ENCODE results near the gene THSD7B. TPM values are rescaled to one million over a fixed set of nuclear protein-coding genes. Genes with fewer than 3 reads are reported as not detected.
"Not testable (repeated sequence)": the region's sequence is repeated elsewhere in the genome, so short reads cannot be mapped to it uniquely, and the experiment has no call there.

Gene THSD7B
- total RNA-seq, 1 experiment from 2014 or later: not detected

DNA sequence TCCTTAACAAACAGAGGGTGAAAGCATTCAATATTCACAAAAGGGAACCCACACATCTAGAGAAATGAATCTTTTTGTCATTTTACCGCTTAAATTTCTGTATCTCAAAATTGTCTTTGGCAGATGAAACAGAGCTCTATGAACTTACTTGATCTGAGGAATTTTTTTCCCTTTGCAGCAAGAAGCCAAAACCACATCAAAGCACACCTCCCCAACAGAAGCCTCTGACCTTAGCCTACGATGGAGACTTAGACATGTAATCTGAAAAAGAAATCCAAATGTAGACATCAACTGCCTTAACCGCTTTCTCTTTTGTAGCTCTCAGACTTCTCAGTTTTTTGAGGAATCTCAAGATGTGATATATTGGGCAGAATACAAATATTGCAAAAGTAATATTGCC, 911.0 kb downstream of the THSD7B start:
- no peak for DNase-seq (ENCODE audit: low spot score)

DNA sequence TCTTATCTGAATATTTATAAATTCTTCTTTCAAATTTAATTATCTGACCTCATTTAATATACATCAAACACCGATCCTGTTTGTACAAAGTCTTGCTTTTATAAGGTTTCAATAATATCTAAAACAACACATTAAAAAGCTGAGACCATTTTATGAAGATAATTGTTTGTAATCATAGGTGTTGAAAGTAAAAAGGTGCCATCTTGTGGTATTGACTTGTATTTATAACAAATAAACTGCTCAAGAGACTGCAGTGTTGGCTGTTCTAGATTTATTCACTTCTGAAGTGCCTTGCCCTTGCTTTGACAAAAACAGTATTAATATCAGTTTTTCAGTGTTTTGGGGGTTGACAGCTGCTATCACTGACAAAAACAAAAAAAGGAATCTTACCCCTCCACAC, 912.1 kb downstream of the THSD7B start:
- no peak for DNase-seq (ENCODE audit: low spot score)

DNA sequence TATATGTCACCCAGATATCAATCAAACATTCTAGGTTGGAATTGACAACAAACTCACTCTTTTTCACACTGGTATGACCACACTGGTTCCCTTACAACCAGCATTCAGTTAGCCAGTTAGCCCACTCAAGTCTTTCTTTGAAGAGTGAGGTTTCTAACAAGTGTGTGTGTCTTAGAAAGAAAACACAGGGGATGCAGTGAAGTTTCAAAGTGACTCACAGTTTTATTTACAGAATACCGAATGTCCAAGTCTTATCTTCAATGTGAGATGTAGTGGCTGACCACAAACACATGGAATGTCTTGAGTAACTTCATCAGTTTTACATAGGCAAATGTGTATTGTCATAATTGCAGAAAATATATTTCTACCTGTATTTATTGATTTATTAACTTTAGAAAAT, 924.2 kb downstream of the THSD7B start:
- DNase-seq (ENCODE audit: low spot score): peak; percentile 49

DNA sequence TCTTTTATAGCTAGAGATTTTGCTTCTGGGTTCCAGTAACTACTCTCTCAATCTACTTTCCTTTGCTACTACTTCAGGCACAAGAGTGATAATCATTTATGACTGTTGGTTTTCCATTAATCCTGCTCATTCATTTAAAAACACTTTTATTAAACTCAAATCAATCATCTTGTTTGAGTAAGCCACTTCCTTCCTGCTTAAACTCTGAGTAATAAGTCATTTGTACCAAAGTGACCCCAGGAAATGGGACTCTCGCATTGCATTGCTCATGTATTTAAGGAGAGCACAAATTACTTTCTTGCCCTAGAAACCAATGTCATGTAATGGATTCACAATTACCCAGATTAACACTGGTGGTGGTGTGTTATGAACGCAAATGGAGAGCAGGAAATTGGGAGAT, 928.2 kb downstream of the THSD7B start:
- DNase-seq (ENCODE audit: low spot score): peak; percentile 39

DNA sequence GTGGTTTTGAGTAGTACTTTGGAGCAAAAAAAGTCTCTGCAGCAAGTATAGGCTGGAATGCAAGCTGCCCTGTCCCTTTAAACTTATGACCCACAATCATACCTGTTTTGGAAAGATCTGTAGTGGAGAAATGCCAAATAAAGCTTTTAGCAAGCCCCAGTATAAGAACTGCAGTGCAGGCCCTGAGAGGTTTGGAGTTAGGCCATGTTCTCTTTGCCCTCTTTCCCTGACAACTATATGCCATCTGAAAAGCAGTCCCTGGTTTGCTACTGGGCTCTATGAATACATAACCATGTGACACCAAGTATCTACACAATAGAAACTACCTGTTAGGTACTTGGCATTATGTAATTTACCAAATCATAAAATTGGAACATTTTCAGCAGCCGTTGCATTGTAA, 931.6 kb downstream of the THSD7B start:
- DNase-seq (ENCODE audit: low spot score): no peak

DNA sequence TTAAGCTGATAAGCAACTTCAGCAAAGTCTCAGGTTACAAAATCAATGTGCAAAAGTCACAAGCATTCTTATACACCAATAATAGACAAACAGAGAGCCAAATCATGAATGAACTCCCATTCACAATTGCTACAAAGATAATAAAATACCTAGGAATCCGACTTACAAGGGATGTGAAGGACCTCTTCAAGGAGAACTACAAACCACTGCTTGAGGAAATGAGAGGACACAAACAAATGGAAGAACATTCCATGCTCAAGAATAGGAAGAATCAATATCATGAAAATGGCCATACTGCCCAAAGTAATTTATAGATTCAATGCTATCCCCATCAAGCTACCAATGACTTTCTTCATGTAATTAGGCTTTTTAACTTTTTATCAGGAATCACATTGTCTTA, 934.9 kb downstream of the THSD7B start:
- not testable (repeated sequence) for DNase-seq (ENCODE audit: low spot score)

DNA sequence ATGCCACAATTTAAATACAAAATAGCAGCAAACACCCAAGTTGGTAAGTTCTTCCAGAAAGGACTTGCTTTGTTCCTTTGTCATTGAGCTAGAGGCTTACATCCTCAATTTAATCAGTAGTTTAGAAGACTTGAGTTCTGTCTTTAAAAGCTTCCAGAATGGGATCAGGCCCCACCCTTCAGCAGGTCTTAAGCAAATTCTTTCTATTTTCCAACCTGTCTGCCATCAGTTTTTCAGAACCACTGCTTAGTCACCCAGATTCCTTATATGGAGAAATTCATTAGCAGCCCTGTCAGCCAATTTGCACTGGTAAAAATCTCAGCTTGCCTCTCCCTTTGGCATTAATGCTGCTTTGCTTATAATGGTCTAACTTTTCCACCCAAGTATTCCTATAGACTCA, 935.3 kb downstream of the THSD7B start:
- no peak for DNase-seq (ENCODE audit: low spot score)

DNA sequence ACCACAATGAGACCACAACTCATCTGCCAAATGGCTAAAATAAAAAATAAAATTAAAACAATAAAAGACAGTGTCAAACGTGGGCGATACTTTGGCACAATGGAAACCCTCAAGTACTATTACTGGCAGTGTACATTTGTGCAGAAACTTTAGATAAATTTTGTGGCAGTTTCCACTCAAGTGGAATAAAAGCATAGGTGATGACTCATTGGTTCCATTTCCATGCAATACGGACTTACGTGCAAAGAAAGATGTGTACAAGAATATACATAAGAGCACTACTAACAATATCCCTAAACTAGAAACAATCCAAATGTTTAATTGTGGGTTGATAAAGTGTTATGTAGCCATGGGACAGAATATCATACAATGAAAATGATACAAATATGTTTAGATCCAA, 940.0 kb downstream of the THSD7B start:
- no peak for DNase-seq (ENCODE audit: low spot score)

DNA sequence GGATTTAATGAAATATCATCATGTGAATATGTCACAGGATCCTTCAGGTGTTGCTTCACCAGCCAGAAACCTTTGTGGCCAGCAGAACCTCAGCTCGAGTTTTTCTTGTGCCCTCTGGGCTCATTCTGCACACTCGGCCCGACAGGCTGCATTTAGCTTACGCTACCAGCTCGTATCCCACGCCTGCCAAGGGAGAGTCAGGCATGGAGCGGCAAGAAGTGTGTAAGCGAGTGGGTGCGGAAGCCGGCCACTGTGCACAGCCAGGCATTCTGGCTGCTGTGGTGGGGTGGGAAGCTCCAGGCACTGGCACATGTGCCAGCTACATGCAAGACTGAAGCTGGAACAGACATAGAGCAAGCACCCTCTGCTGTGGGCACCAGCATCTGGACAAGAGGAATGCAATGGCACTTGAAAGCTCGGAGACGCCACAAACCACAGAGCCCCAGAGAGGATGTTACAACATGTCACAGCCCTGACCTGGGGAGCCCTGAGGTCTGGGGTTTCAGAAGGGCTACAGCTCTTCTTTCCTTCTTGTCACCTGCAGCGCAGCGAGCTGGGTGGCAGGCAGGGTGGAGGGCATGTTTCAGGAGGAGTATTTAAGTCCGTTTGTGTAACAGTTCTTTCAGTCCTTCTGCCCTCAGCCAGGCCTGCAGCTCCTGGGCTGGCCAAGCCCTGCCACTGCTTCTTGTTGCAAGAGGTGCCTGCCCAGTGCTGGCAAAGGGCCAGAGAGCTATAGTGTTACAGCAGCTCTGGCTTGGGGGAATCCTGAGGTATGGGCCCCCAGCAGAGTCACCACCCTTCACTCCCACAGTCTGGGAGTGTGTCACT, 941.7 kb downstream of the THSD7B start:
- DNase-seq (ENCODE audit: low spot score): no peak

DNA sequence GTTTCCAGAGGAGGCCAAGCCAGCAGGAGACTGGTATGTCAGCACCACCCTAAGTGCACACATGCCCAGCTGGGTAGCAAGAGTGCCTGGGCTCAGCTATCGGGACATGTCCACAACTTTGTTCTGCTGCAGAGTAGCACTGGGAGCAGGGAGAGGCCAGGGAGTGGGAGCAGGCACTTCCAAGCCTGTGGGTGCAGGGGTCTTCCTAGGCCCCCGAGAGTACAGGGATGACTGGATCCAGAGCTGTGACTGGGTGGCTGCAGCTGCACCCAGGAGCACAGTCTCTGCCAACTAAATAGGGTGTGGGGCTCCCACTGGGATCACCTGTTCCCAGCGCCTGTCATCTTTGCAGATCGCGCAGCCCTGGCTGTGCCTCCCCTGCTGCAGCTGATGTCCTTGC, 943.0 kb downstream of the THSD7B start:
- no peak for DNase-seq (ENCODE audit: low spot score)

DNA sequence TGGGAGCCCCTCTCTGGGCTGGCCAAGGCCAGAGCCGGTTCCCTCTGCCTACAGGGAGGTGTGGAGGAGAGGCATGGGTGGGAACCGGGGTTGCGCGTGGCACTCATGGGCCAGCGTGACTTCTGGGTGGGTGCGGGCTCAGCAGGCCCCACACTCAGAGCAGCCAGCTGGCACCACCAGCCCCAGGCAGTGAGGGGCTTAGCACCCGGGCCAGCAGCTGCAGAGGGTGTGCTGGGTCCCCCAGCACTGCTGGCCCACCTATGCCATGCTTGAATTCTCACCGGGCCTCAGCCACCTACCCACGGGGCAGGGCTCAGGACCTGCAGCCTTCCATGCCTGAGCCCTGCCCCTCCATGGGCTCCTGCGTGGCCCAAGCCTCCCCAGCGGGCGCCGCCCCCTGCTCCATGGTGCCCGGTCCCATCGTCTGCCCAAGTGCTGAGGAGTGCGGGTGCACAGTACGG, 950.4 kb downstream of the THSD7B start:
- no peak for DNase-seq (ENCODE audit: low spot score)

DNA sequence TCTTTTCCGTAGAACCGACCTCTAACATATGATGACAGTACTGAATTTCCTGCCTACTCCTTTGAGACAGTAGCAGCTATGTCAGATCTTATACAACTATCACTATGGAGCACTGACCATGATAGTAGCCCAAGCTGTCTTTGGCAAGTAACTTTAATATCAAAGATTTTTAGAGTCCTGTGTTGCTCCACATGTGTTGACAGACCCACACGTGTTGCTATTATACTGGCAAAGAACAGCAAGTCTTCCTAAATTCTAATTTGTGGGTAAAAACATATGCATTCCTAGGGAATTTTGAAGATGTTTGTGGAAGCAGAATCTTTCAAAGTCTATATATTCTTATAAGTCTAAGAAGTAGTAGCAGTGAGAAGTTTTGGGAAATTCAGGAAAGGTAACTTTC, 953.4 kb downstream of the THSD7B start:
- no peak for DNase-seq (ENCODE audit: low spot score)

DNA sequence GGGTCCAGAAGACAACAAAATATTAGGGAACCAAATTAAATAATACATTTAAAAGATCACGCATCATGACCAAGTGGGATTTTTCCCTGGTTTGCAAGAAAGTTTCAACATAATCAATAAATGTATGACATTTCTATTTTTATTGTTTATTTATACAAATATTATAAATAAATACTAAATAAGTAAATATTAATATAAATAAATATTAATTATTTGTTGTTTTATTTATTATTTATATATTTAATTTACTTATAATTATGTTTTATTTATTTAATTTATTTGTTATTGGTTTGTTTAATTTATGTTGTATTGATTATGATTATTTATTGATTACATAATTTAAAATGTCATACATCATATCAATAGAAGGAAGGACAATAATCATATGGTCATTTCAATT, 956.4 kb downstream of the THSD7B start:
- no peak for DNase-seq (ENCODE audit: low spot score)

DNA sequence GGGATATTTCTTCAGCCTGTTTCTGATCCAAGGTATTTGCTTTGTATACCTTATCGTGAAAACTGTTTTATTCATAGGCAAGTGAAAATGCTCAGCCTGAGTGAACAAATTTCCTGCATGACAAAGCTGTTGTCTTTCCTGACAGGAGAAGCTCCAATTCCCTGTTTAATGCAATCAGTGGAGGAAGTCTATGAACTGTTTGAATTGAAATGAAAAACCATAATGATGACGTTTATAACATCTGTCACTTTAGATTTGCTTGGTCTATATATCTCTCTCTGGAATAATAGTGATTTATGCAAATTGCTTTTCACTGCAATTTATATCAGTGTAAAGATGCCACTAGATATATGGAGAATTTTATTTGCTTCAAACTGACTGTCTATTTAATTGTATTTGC, 959.6 kb downstream of the THSD7B start:
- DNase-seq (ENCODE audit: low spot score): no peak
